PC-3 (cell line): Measurements from ENCODE around the gene MYB. TPM values are rescaled to one million over a fixed set of nuclear protein-coding genes. Genes with fewer than 3 reads are reported as not detected.
"Not testable (repeated sequence)": the region's sequence is repeated elsewhere in the genome, so short reads cannot be mapped to it uniquely, and the experiment has no call there.

Experiments
- ATAC-seq: fragments of 200-7000 bp; cut with Tn5 transposase; 2 replicates; pipeline ENCODE4 v1.9.1; 2020; ENCODE audit warnings: mild to moderate bottlenecking, moderate library complexity
- BruUV-seq: library from RNA; stranded (reverse); fragments of 400-500 nt; replicated peaks from 2 replicates; lab custom pipeline; 2021; lab: Mats Ljungman, UMichigan
- CTCF ChIA-PET: fragments of 300-600 bp; sonication (Branson Sonifier 250); formaldehyde crosslinking; loops from one replicate; lab custom pipeline; 2022; ENCODE audit warnings: antibody characterized with exemption; lab: Charles Lee
- POLR2A ChIA-PET: fragments of 300-600 bp; sonication (Branson Sonifier 250); formaldehyde crosslinking; loops from one replicate; lab custom pipeline; 2022; ENCODE audit warnings: antibody characterized with exemption; ENCODE audit not compliant: unreplicated experiment; lab: Charles Lee
- DNase-seq: peaks from one replicate; pipeline ENCODE4 v3.0.0-alpha.2; 2015
- H2AFZ ChIP-seq: fragments of 300-600 bp; sonication (generic); 2 replicates; pipeline ENCODE4 v1.6.0; 2016; ENCODE audit warnings: antibody characterized with exemption, low read length
- H3F3A ChIP-seq: fragments of 300-600 bp; sonication (generic); one replicate; pipeline ENCODE4 v1.6.0; 2017; ENCODE audit warnings: antibody characterized with exemption, low read length, control low read depth, mild to moderate bottlenecking; ENCODE audit not compliant: unreplicated experiment
- H3K27ac ChIP-seq: fragments of 300-600 bp; sonication (generic); 2 replicates; pipeline ENCODE4 v1.5.1; 2016; ENCODE audit warnings: mild to moderate bottlenecking, low read length
- H3K27me3 ChIP-seq: fragments of 300-600 bp; sonication (generic); 2 replicates; pipeline ENCODE4 v1.6.1; 2016; ENCODE audit warnings: low read length, mixed read lengths
- H3K36me3 ChIP-seq: fragments of 300-600 bp; sonication (generic); 2 replicates; pipeline ENCODE4 v1.6.1; 2016; ENCODE audit warnings: low read depth, mixed run types, low read length, mixed read lengths
- H3K4me1 ChIP-seq: fragments of 300-600 bp; sonication (generic); 2 replicates; pipeline ENCODE4 v1.5.1; 2016; ENCODE audit warnings: low read length; ENCODE audit not compliant: insufficient read depth
- H3K4me2 ChIP-seq: fragments of 300-600 bp; sonication (generic); 2 replicates; pipeline ENCODE4 v1.6.0; 2016; ENCODE audit warnings: low read length
- H3K4me3 ChIP-seq: fragments of 300-600 bp; sonication (generic); 2 replicates; pipeline ENCODE4 v1.5.1; 2016; ENCODE audit warnings: mild to moderate bottlenecking, low read length, mixed read lengths
- H3K79me2 ChIP-seq: fragments of 300-600 bp; sonication (generic); 2 replicates; pipeline ENCODE4 v1.6.1; 2017; ENCODE audit warnings: low read length, mixed read lengths
- H3K9ac ChIP-seq: fragments of 300-600 bp; sonication (generic); 2 replicates; pipeline ENCODE4 v1.6.0; 2016; ENCODE audit warnings: mild to moderate bottlenecking, low read length
- H3K9me2 ChIP-seq: fragments of 300-600 bp; sonication (generic); replicated peaks from 2 replicates; pipeline ENCODE4 v1.6.1; 2016; ENCODE audit warnings: mixed run types, low read length, mixed read lengths
- H3K9me3 ChIP-seq: fragments of 300-600 bp; sonication (generic); 2 replicates; pipeline ENCODE4 v1.6.1; 2016; ENCODE audit warnings: low read length, mixed read lengths
- H4K20me1 ChIP-seq: fragments of 300-600 bp; sonication (generic); 2 replicates; pipeline ENCODE4 v1.6.1; 2016; ENCODE audit warnings: low read length, mixed read lengths
- CTCF ChIP-seq: fragments of 300-600 bp; sonication (generic); conservative IDR thresholded peaks from 2 replicates; pipeline ENCODE4 v1.5.1; 2017; ENCODE audit warnings: antibody characterized with exemption, low read depth, mild to moderate bottlenecking, low read length
- EZH2 ChIP-seq: fragments of 300-600 bp; sonication (generic); IDR thresholded peaks from one replicate; pipeline ENCODE4 v1.6.1; 2017; ENCODE audit warnings: antibody characterized with exemption, mild to moderate bottlenecking, low read length; ENCODE audit not compliant: unreplicated experiment
- EZH2phosphoT487 ChIP-seq: fragments of 300-600 bp; sonication (generic); IDR thresholded peaks from 2 replicates; pipeline ENCODE4 v1.6.1; 2018; ENCODE audit warnings: mild to moderate bottlenecking, antibody characterized with exemption, low read length, borderline replicate concordance
- intact Hi-C: fragments of 100-400 bp; cut with micrococcal nuclease; formaldehyde crosslinking; loops from 2 replicates; pipeline ENCODE4 v1.9.0; 2023
- total RNA-seq: library from RNA; depleted of rRNA; stranded (reverse); fragments of >200 nt; gene quantifications from 2 replicates; pipeline ENCODE4 v1.2.3, GENCODE V29; 2014

Gene MYB
- total RNA-seq, 1 experiment from 2014 or later = 4.4 TPM

- no peaks in the 10 kb centered on the region for H4K20me1 ChIP-seq
- peak overlapping the region; percentile 65 for H2AFZ ChIP-seq
- BruUV-seq = no TSS peak
- no peaks in the 10 kb centered on the region for H3K27me3 ChIP-seq
- H3K4me2 ChIP-seq = peak overlapping the region; percentile 73
- H3F3A ChIP-seq = no peaks in the 10 kb centered on the region
- DNase-seq (peak; percentile 83), ATAC-seq (peak; percentile 96)
- H3K79me2 ChIP-seq = no peaks in the 10 kb centered on the region
- no peaks in the 10 kb centered on the region for H3K9me3 ChIP-seq
- H3K36me3 ChIP-seq = no peaks in the 10 kb centered on the region
- no peak overlapping the region for H3K9ac ChIP-seq
- H3K4me3 ChIP-seq = peak overlapping the region; percentile 25; the same call in 1 of the 2 replicates
- CTCF ChIA-PET = no interaction called here
- H3K9me2 ChIP-seq = no peaks in the 10 kb centered on the region
- peak overlapping the region; percentile 85 for H3K27ac ChIP-seq
- TF ChIP-seq EZH2phosphoT487 (no peak), EZH2 (no peak), CTCF (no peak)
- intact Hi-C loops = no loop called here
- POLR2A ChIA-PET = interaction anchor here (0.6 kb wide), 1 partner anchor 169 kb away, joined by 4 read pairs; no protein-coding TSS in a partner anchor
- H3K4me1 ChIP-seq = peaks cover 8% of the 10 kb centered on the region
Observed at GRCh38 chr6:135243871-135244796, 63.0 kb downstream of the MYB start.

GRCh38 chr6:135244805-135245204 is 63.7 kb downstream of the MYB start:
- ChIA-PET POLR2A (interaction anchor here (0.6 kb wide), 1 partner anchor 168 kb away, joined by 4 read pairs; no protein-coding TSS in a partner anchor), CTCF (no interaction called here)
- TF ChIP-seq EZH2phosphoT487 (no peak), CTCF (no peak), EZH2 (no peak)
- H3K79me2 ChIP-seq = no peaks in the 10 kb centered on the region
- no peaks in the 10 kb centered on the region for H3K27me3 ChIP-seq
- DNase-seq (no peak), ATAC-seq (no peak)
- H3K9me3 ChIP-seq = no peaks in the 10 kb centered on the region
- H2AFZ ChIP-seq = peak overlapping the region; percentile 65; the same call in 1 of the 2 replicates
- H3K4me2 ChIP-seq = peak overlapping the region; percentile 73
- no TSS peak for BruUV-seq
- no peaks in the 10 kb centered on the region for H3F3A ChIP-seq
- H4K20me1 ChIP-seq = no peaks in the 10 kb centered on the region
- H3K36me3 ChIP-seq = no peaks in the 10 kb centered on the region
- no peak overlapping the region for H3K9ac ChIP-seq
- H3K9me2 ChIP-seq = no peaks in the 10 kb centered on the region
- peaks cover 10% of the 10 kb centered on the region for H3K4me1 ChIP-seq
- no peak overlapping the region for H3K4me3 ChIP-seq
- peak overlapping the region; percentile 85 for H3K27ac ChIP-seq
- intact Hi-C loops = no loop called here

GRCh38 chr6:135246412-135247012 is 65.4 kb downstream of the MYB start:
- DNase-seq, H3K36me3 ChIP-seq, H3K27me3 ChIP-seq, H3K9me2 ChIP-seq, ATAC-seq, H3K4me2 ChIP-seq, H3K79me2 ChIP-seq, POLR2A ChIA-PET, H3K27ac ChIP-seq, H3K4me3 ChIP-seq, H2AFZ ChIP-seq, H3K9me3 ChIP-seq, H4K20me1 ChIP-seq, H3K9ac ChIP-seq, intact Hi-C loops, CTCF ChIA-PET, H3F3A ChIP-seq, BruUV-seq: not testable (repeated sequence)
- peaks cover 16% of the 10 kb centered on the region for H3K4me1 ChIP-seq
